GM19455 (cell line): ENCODE data around the gene PKHD1.
"Not testable (repeated sequence)": the region's sequence is repeated elsewhere in the genome, so short reads cannot be mapped to it uniquely, and the experiment has no call there.

Experiments used
- ATAC-seq: cut with Tn5 transposase; IDR thresholded peaks from one replicate; pipeline ENCODE4 v1.9.1; 2021; ENCODE audit not compliant: unreplicated experiment

PKHD1 gene

DNA sequence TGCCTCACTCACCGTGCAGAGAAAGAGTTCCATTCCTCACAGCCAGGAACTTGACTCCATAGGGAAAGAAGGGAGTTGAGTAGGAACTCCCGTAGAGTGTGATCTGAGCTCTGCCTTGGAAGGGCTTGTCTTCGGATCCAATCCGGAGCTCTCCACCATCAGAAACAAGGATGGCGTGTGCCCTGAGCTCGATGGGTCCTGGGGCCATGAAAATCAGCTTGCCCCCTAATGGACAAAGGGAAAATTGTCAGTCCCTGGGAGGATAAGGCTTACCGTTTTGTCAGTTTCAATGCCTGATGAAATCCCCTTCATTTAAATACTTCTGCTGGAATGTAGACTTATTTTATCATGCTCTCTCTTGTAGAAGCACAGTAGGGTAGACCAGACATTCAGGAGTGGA lies 153.3 kb downstream of the PKHD1 start:
- ATAC-seq, result no peak

DNA sequence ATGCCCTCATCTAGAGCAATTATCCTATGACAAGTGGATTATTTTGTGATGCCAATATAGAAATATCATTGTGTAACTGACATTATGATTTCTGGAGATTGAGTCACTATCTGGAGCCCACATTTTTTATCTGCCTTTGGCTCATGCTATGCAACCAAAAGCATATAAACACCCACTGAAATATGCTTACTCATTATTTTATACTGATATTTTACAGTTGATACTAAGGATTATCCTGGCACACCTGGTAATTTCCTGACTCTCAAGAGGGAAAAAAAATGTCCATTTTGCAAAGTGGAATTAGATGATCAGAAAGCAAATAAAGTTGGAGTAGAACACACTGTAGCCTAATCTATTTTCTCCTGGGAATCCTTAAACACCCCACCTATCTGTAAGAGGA lies 154.5 kb downstream of the PKHD1 start:
- no peak for ATAC-seq

GRCh38 chr6:51930602-51931001 lies 156.8 kb downstream of the PKHD1 start:
- ATAC-seq, result no peak

DNA sequence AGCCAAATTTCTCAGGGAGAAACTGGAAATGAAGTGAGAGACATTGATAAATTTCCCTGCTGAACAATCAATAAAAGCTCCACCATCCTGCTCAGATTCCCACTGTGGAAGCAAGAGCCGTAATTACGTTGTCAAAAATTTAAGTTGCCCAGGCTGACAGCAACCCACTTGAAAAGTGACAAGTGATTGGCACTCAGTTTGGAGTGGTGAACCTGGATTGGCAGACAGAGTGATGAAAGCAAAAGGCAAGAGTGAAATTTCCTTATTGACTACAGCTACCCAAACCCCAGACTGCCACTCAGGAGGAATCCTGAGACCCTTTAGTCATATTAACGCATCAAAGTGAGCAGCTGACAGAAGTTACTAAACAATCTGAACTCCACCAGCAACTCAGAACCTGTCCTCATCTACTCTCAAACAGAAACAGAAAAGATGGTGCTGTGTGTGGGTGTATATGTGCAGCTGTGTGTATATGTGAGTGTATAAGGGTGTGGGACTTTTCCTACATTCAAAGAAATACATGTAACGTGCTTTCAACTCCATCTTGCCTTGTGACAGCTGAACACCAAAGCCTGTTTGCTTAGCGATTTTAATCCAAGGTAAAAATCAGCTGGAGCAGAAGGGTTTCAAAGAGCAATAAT lies 157.4 kb downstream of the PKHD1 start:
- no peak for ATAC-seq

- ATAC-seq, result no peak
Observed at GRCh38 chr6:51928320-51928719, 159.1 kb downstream of the PKHD1 start.

- ATAC-seq, result no peak
Observed at GRCh38 chr6:51927450-51927849, 160.0 kb downstream of the PKHD1 start.

- ATAC-seq, result no peak
Observed at GRCh38 chr6:51926125-51926524, 161.3 kb downstream of the PKHD1 start.

DNA sequence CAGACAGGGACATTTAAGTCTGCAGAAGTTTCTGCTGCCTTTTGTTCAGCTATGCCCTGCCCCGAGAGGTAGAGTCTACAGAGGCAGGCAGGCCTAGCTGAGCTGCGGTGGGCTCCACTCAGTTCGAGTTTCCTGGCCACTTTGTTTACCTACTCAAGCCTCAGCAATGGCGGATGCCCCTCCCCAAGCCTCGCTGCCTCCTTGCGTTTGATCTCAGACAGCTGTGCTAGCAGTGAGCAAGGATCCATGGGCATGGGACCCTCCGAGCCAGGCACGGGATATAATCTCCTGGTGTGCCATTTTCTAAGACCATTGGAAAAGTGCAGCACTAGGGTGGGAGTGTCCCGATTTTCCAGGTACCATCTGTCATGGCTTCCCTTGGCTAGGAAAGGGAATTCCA lies 164.9 kb downstream of the PKHD1 start:
- ATAC-seq, result not testable (repeated sequence)

GRCh38 chr6:51918347-51918746 lies 169.1 kb downstream of the PKHD1 start:
- not testable (repeated sequence) for ATAC-seq

GRCh38 chr6:51915098-51915497 lies 172.3 kb downstream of the PKHD1 start:
- no peak for ATAC-seq

DNA sequence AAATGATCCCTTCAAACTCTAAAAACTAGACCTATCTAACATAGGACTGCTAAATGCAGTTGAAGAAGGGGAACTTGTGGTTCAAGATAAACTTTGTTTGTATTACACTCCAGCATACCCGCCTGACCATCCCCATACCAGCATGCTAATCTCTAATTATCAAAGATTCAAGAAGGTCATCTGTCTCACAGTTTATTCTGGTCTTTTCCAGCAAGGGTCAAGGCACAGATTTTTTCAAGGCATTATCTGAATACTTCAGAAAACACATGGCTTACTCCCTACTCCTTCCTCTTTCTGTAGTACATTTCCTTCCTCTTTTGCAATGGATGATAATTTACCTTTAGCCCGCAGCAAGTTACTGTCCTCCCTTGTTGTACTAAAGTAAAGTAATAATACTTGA lies 174.1 kb downstream of the PKHD1 start:
- ATAC-seq, result no peak

DNA sequence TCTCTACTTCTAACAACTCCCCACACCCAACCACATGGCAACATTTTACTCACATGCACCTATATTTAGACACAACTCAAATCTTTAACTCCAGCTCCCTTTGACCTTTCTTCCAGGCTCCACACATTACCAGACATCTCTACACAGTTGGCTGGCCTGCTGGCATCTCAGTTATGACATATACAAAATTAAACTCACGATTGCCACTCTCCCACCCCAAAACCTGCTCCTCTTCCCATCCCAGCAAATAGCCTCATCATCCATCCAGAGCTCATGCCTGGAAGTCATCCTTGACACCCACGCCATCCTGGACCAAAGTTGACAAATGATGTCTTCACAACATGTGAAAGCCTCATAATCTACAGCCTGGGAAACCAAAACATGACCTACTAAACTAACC lies 176.6 kb downstream of the PKHD1 start:
- no peak for ATAC-seq

DNA sequence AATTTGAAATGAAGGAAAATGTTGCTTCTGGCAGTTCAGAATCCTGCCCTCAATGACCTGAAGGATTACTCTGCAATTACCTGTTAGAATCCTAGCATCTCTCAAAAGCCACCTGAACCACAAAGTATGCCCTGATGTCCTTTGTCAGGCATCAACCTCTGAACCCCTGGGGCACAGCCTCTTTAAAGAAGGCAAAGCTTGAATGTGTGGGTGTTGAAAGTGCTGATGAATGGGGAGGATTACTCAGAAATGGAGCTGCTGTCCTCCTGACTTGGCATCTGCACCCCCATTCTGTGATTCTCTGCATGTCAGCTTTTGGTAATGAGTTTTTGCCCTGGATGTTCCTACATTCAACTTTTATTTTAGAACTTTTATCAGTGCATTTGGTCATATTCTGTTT lies 179.2 kb downstream of the PKHD1 start:
- ATAC-seq, result no peak

DNA sequence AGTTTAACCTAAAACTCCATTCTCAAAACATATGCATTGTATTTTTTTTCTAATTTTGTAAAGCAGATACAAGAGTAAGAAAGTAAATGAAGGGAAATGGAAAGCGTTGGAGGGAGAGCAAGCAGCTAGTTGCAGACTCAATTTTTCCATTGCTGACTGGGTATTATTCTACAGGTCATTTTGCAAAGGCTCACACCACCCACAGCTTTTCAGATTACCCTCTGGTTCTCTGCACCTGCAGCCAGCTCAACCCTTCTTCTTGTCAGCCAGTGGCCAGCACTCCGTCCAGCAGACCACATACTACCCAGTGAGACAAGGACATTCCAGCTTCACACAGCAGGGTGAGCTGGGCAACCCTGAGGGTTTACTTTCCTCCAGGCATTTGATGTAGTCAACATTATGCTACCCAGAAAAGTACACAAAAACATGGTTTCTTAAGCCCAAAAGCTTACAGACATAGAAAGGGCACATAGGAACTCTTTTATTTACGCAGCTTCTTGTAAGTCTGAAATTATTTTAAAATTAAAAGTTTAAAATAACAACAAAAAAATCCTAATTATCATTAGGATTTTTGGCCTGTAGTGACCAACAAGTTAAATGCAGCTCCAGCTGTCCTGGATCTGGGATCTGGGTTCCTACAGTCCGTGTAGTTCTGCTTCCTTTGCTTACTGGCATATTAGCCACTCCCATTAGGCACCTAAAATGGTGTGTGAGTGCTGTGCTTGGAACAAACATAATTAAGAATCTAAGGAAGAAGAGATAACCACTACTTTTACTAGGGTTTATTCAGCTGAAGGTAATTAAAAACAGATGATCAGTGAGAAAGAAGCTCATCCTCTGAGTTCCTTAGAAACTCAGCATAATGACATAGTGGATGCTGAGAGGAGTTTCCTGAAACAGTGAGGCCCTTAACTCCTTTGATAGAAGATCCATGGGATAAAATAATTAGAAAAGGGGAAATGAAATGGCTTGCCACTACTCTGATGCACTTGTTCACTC lies 185.3 kb downstream of the PKHD1 start:
- ATAC-seq, result no peak

DNA sequence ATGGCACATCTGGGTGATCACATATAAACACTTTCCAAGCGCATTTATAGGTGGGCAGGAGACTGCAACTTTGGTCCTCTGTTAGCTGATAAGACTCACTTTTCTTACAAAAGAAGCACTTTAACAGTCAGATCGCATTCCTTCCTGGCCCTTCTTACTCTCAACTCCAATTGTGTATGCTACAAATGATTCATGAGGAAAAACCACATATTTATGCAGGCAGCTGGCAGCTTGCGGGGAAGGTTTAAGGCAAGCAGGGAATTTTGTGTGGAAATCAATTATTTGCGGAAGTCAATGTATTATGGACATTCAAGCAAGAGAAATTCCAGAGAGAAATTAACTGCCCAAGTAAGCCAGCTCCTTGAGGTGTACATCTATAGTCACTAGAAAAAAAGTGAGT lies 194.0 kb downstream of the PKHD1 start:
- no peak for ATAC-seq

DNA sequence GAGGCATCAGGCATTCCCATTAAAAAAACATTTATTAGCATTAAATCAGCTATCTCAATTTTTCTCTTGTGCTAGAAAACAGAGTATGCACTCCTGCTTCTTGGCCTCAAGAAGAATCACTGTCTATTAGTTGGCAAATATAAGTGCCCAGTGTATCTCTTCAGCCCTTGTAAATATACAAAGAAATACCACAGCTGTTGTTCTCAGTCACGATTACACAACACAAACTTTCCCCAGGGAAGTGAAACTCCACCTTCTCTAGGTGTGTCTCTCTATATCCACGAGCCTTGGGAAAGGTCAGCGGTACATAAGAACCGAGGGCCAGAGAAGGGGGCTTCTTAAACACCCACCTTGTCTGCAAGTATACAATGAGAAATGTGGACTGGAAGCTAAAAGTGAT lies 194.7 kb downstream of the PKHD1 start:
- ATAC-seq, result no peak

GRCh38 chr6:51892339-51892738 lies 195.1 kb downstream of the PKHD1 start:
- no peak for ATAC-seq

GRCh38 chr6:51891784-51892183 lies 195.6 kb downstream of the PKHD1 start:
- no peak for ATAC-seq

- ATAC-seq, result no peak
Observed at GRCh38 chr6:51887859-51888258, 199.6 kb downstream of the PKHD1 start.

GRCh38 chr6:51885957-51886356 lies 201.5 kb downstream of the PKHD1 start:
- ATAC-seq, result no peak

DNA sequence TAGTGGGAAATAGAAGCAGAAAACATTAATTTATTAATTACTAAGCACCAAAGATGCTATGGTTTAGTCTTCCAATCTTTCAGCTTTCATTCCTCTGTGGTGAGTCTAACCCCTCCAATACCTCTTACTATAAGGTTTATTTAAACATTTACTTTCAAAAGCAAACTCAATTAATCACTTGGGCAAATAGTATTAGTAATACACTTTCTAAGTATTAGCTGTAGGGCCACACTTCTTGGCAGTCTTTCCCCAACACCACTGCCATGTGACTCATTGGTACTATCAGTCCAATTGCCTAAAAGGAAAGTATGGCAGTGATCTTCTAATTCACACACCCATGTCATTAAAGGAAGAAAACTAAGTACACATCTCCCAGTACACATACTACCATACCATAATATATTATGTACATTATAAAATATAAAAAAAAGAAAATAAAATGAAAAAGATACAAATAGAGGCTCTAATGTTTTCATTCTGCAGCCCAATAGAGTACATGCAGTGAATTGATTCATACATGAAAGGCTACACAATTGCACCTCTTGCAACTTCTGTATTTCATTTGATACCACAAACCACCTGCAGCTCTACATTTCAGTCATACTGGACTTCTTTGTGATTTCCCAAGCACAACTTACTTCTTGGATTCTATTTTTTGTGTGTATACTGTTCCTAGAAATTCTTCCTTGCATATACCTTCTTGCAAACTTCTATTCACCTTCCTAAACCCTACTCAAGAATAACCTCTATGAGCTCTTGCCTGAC lies 218.6 kb downstream of the PKHD1 start:
- no peak for ATAC-seq

DNA sequence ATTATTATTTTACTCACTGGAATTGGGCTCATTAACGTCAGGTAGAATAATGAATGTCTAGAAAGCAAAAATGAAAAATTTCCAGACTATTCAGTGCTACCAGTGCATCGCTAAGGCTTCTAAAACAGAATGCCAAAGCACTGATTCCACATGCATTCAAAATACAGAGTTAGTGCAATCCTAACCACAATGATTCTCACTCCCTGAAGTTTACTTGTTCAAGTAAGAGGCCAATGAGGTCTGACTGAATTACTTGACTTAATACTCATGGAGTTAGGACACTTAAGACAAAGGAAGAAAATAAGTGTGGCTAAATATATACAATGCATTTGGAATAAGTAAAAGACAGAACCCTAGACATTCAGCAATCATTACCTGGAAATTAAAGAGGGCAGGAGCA lies 220.5 kb downstream of the PKHD1 start:
- ATAC-seq, result no peak
